GM19463 (cell line): ENCODE measurements around the gene NR2F6.
"Not testable (repeated sequence)": the region's sequence is repeated elsewhere in the genome, so short reads cannot be mapped to it uniquely, and the experiment has no call there.

Source experiments
- ATAC-seq: cut with Tn5 transposase; IDR thresholded peaks from one replicate; pipeline ENCODE4 v1.9.1; 2021; ENCODE audit warnings: mild to moderate bottlenecking, moderate library complexity; ENCODE audit not compliant: unreplicated experiment

The NR2F6 gene

DNA sequence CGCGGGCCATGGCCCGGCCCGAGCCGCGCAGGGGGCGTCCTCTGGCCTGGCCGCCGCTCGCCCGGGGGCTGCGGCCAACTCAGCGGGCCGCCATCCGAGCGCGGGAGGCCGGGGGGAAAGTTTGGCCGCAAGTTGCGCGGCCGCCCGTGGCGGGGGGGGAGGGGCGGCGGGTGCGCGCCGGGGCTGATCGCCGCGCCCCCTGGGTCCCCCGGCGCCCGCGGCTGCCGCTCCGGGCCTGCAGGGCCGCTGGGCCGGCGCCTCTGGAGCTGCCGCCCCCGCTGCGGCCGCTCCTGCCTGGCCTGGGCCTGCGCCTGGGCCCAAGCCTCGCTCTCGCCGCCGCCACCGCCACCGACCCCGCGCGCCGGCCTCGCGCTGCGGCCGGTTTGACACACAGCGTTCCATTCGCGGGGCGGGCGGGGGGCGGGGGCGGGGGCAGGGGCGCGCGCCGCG is at the start of gene NR2F6:
Gene NR2F6, minus strand, starts transcription at position 385 of the 450 bp plus-strand sequence. CDS start 699 bp downstream, outside the sequence.
- peak; percentile 12 for ATAC-seq

DNA sequence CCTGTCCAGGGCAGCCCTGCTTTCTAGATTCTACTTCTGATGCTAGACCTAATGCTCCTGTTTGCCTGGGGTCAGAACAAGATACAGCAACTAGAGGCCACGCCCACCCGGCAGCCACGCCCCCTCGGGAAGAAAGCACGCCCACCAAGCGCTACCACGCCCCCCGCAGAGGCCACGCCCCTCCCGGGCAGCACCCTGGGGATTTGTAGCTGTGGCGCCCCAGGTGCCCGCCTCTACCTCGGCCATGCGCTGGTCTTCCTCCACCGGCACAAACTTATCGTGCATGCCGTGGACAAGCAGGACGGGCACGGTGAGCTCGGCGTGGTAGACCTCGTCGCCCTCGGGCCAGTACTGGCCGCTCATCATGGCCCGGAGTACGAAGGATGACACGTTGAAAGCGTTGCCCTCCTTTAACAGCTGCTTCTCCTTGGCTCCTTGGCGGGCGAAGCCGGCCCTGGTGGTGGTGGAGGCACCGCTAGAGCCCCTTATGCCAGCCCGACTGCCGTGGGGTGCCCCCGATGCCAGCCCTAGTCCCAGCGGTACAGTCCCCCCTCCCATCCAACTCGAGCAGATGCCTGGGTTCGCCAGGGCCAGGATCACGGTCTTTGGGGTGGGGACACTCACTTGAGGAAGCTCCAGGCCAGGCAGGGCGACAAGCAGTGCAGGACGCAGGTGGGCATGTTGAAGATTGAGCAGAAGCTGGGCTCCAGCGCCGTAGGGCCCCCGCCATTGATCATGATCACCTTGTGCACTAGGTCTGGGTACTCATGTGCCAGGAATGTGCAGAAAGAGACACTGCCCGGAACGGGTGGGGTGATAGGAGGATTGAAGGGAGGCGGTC is 48.6 kb upstream of the NR2F6 start:
- no peak for ATAC-seq

DNA sequence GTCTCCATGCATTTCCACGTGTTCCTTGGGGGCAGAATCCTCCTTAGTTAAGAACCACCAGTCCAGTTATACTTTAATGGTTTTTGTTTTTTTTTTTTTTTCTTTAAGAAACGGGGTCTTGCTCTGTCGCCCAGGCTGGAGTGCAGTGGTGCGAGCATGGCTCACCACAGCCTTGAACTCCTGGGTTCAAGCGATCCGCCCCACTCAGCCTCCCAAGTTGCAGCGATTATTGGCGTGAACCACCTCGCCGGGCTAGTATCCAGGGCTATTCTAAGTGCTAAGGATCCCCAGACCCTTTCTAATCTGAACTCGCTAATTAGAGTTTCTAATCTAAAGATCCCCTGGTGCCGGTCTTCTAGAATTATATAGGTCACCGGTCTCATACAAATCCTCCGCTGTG is 47.9 kb upstream of the NR2F6 start:
- ATAC-seq = no peak

DNA sequence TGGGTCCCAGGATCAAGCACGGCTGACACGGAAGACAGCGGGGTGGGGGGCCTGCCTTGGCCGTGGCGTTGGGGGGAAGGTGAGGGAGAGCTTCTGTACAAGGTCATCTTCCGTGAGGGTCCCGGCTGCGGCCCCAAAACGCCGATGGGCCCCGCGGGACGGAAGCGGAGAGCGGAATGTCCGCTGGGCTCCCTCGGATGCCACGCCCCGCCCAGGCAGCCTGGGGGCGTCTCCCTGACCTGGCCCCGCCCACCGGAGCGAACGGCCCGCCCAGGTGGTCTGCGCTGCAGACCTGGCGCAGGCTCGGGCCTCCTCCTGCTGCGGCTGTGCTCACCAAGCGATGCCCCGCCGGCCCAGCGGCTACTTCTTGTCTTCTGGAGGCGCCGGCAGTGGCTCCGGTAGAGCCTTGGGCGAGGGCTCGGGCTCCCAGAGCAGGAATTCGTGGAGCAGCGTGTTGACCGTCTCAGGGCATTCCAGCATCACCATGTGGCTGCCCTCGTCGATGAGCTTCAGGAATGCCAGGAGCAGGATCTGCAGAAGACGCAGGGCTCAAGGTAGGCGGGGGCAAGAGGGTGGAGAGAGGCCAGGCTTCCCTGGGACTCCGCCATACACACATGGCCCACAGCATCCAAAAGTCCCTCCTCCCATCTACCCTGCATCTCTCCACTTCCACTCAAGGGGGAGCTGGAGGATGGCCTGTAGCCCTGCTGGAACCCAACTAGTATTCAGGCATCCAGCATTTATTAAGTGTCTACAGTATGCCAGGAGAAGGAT is 46.8 kb upstream of the NR2F6 start:
- peak; percentile 84 for ATAC-seq

DNA sequence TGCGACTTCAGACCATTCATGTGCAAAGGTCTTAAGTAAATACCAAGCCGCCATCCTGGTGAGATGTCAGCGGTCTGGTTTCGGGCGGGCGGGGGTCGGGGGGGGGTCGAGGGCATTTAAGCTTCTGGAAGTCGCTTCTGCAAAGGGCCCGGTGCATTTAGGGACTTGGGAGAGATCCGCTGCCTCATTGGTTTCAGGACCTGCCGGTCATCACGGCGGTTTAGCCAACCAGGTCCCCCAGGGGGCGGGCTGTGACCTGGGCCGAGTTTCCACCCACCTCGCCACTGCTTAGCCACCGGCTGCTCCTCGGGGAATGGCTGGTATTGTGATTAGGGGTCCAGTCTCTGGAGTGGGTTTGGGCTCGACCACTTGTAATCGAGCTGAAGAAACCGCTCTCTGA is 43.8 kb upstream of the NR2F6 start:
- no peak for ATAC-seq

DNA sequence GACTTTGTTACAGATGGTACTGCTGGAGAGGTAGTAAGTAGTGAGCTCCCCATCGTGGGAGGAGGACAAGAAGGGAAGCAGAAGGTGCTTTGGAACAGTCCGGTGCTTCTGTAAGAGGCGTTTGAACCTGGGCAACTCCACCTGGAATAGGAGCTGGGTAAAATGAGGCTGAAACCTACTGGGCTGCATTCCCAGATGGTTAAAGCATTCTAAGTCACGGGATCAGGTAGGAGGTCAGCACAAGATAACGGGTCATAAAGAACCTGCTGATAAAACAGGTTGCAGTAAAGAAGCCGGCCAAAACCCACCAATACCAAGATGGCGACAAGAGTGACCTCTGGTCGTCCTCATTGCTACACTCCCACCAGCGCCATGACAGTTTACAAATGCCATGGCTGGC is 41.0 kb upstream of the NR2F6 start:
- no peak for ATAC-seq

DNA sequence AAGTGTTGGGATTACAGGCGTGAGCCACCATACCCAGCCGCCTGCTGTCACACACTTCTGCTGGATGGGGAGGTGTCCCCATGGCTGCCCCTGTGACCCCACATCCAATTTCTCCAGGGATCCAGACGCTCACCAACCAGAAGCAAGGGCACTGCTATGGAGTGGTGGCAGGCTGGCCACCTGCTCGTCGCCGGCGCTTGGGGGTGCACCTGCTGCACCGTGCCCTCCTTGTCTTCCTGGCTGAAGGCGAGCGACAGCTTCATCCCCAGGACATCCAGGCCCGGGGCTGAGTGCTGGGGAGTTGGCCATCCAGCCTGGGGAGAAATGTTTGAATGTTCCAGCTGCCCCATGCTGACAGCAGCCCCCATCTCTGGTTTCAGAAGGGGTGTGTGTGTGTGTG is 40.5 kb upstream of the NR2F6 start:
- no peak for ATAC-seq

DNA sequence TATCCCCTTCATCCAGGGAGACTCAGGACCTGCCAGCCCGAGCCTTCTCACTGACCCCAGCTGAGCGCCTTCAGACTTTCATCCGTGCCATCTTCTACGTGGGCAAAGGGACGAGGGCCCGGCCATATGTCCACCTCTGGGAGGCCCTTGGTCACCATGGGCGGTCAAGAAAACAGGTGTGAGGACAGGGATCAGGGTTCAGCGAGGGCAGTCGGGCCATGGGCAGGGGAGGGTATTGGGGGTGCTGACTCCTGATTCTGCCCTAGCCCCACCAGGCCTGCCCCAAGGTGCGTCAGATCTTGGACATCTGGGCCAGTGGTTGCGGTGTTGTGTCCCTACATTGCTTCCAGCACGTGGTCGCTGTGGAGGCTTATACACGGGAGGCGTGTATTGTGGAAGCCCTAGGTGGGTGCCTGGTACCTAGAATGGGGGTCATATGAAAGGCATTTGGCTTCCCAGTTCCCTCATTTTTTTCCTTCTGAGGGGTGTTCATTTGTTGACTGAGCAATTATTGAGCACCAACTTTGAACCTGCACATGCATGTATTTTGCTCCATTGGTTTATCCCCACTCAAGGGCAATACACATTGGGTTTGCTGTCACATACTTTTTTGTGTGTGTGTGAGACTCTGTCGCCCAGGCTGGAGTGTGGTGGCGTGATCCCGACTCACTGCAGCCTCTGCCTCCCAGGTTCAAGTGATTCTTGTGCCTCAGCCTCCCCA is 39.9 kb upstream of the NR2F6 start:
- no peak for ATAC-seq

DNA sequence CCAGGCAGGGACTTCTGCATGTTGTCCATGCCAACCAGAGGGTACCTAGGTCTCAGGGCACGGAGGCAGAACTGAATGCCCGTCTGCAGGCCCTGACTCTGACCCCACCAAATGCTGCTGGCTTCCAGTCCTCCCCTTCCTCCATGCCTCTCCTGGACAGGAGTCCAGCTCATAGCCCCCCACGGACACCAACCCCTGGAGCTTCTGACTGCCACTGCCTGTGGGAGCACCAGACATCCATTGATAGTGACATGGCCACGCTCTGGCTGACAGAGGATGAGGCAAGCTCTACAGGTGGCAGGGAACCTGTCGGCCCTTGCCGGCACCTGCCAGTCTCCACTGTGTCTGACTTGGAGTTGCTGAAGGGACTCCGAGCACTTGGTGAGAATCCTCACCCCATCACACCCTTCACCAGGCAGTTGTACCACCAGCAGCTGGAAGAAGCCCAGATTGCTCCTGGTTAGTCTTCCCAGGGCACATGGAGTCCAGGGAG is 37.8 kb upstream of the NR2F6 start:
- no peak for ATAC-seq

DNA sequence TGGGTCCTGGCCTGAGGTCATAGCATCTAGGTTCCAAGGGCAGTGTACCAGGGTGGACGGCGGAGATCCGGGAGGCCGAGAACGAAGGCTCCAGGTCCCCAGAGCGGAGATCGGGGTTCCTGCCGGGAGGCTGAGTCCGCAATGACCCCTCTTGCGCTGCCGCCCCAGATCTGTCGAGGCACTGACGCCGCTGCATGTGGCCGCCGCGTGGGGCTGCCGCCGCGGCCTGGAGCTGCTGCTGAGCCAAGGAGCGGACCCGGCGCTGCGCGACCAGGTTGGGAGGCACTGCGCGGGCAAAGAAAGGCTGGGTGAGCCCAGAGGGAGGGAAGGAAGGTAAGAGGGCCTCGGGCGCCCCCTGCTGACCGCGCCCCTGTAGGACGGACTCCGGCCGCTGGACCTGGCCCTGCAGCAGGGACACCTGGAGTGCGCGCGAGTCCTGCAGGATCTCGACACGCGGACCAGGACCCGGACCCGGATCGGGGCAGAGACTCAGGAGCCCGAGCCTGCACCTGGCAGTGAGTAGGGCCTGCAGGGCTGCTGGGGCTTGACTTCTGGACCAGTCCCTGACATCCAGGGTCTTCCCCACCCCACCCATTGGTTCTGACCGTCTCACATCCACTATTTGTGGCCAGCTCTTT is 36.9 kb upstream of the NR2F6 start:
- peak; percentile 70 for ATAC-seq

DNA sequence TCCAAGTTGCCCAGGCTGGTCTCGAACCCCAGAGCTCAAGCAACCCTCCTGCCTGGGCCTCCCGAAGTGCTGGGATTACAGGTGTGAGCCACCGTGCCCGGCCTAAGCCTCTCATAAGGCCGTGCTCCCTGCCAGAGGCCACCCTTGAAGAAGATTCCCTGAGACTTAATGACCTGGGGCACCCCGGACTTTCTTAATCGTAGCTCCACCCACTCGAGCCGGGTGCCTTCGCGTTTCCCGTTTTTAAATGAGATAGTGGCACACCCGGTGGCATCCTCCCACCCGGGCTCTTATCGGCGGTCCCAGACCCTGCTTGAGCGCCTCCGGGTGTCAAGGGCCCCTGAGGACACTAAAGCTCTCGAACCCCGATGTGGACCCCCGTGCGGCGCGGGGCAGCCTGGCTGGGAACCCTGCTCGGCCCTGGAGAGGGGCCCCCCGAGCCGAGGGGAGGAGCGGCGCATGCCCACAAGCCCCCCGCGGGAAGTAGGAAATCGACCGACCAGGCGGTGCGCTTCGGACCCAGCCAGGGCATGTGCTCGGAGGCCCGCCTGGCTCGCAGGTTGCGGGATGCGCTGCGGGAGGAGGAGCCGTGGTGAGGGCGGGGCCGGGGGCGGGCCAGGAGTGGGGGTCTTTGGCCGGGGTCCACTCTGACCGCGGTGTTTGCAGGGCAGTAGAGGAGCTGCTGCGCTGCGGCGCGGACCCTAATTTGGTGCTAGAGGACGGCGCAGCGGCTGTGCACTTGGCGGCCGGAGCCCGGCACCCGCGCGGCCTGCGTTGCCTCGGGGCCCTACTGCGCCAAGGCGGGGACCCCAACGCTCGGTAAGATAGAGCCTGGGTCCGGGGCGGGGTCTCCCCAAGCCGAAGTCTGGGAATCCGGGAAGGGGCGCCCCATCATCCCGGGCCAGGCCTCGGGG is 35.9 kb upstream of the NR2F6 start, which contains the start of gene ANKLE1:
Gene ANKLE1, plus strand, starts transcription at position 511 of the 914 bp plus-strand sequence. Its CDS starts 20 bp downstream, at position 531.
- no peak for ATAC-seq

DNA sequence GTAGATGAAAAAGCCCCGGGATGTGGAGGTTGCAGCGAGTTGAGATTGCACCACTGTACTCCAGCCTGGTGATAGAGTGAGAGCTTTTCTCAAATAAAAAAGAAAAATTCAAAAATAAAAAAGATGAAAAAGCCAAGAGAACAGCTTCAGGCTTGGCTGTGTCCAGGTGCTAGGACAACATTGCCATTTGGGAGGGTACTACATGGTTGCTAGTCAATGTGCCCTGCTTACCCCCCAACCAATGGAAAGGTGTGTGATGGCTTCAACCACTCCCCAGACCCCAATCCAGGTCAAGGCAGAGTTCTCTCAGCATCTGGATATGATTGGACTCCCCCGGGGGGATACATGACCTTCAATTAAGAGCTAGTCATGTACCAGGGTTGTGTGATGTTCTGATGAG is 33.7 kb upstream of the NR2F6 start:
- no peak for ATAC-seq

DNA sequence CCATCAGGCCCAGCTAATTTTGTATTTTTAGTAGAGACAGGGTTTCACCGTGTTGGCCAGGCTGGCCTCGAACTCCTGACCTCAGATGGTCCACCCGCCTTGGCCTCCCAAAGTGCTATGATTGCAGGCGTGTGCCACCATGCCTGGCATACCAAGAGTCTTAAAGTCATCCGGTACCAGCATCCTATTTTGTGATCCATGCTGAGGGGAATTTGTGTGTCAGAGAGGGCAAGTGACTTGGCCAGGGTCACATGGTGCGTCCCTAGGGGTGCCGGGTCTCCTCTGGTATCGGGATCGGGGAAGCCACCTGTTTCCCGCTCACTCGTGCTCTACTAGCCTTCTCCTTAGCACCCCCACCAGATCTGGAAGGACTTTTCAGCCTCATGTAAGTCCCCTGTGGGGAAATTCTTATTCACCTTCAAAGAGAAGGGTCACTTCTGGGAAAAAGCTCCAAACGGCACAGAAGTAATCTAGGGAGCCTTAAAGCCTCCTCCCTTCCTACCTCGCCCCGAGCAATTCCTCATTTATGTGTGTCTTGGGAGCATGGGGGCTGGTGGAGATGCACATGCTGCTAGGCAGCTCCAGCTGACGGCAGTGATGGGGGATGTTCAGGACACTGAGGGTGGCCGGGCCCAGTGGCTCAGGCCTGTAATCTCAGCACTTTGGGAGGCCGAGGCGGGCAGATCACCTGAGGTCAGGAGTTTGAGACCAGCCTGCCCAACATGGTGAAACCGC is 29.9 kb upstream of the NR2F6 start:
- no peak for ATAC-seq

DNA sequence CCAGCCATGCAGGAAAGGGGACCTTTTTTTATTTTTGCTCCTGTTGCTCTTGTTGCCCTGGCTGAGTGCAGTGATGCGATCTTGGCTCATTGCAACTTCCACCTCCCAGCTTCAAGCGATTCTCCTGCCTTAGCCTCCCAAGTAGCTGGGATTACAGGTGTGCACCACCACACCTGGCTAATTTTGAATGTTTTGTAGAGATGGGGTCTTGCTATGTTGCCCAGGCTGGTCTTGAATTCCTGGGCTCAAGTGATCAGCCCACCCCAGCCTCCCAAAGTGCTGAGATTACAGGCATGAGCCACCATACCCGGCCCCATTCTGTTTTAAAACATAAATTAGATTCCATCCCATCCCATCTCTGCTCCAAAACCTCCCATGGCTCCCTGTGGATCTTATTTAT is 29.2 kb upstream of the NR2F6 start:
- ATAC-seq = not testable (repeated sequence)

DNA sequence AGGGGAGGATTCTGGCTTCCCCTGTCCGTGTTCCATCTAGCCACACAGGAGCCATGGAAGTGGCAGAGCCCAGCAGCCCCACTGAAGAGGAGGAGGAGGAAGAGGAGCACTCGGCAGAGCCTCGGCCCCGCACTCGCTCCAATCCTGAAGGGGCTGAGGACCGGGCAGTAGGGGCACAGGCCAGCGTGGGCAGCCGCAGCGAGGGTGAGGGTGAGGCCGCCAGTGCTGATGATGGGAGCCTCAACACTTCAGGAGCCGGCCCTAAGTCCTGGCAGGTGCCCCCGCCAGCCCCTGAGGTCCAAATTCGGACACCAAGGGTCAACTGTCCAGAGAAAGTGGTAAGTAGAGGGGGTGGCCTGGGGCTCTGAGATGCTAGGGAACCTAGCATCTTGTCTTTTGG is 23.0 kb upstream of the NR2F6 start:
- ATAC-seq = no peak

DNA sequence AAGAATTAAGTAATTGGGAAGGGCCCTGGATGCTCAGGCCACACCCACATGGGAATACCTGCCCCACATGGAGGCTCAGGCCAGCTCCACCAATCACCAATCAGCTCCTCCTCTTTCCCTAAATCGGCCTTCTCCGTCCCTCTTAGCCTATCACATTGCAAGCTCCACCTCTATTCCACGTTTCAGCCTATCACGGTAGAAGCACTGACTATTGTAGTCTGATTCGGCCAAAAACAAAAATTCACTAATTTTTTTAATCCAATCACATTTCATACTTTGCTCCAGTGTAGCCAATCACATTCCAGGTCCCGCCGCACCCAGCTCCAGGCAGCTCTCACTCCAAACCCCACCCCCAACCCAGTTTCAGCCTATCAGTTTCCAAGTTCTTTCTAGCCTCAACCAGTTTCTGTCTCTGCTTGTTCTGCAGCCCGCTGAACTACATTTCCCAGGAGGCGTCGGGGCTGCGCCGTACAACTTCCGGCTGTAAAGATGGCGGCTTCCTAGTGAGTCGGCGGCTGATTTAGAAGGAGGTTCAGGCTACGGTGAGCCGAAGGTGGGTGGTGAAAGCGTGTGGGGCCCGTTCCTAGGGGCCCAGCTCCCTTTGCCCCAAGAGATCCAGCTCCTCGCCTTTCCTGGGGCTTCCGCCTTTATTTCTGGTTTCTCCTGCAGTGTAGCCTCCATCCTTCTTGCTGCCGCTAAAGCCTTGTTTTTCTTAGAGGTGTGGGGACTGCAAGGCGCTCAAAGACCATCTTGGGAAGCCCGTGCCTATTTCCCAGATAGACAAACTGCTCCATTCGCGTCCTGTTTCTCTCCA is 21.5 kb upstream of the NR2F6 start, which contains the start of gene BABAM1:
Gene BABAM1, plus strand, starts transcription at position 469 of the 814 bp plus-strand sequence. CDS start 1,364 bp downstream, outside the sequence.
- peak; percentile 89 for ATAC-seq

DNA sequence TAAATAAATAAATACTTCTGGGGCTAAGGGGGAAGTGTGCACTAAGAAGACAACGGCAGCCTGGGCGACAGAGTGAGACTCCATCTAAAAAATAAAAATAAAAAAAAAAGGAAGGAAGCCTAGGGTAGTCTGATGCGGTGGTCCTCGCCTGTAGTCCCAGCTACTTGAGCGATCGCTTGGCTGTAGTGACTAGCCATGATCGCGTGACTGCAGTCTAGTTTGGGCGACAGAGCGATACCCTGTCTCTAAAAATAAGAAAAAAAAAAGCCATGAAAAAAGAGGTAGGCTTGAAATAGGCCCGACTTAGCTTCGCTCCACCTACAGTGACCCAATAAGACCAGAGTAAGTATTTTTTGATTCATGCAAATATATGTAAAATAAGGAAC is 20.9 kb upstream of the NR2F6 start:
- peak; percentile 3 for ATAC-seq

DNA sequence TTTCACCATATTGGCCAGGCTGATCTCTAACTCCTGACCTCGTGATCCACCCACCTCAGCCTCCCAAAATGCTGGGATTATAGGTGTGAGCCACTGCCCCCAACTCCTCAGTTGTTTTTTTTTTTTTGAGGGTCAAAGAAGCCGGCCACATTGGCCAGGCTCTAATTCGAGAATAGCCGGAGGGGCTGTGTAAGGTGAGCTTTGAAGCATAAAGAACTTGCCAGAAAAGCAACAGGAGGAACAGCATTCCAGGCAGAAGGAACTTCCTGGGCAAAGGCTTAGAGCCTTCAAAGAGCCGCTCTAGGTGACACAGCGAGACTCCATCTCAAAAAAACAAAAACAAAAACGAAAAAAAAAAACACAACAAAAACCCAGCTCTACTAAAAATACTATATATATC is 20.3 kb upstream of the NR2F6 start:
- no peak for ATAC-seq
